HG02973 (cell line): ENCODE data around the gene CBLN1.
"Not testable (repeated sequence)": the region's sequence is repeated elsewhere in the genome, so short reads cannot be mapped to it uniquely, and the experiment has no call there.

Source experiments
- ATAC-seq: cut with Tn5 transposase; IDR thresholded peaks from one replicate; pipeline ENCODE4 v1.9.1; 2021; ENCODE audit warnings: moderate library complexity; ENCODE audit not compliant: unreplicated experiment

The CBLN1 gene

GRCh38 chr16:49277766-49278566, 3.7 kb downstream of the CBLN1 start:
- no peak for ATAC-seq

GRCh38 chr16:49277386-49277742, 4.3 kb downstream of the CBLN1 start:
- ATAC-seq = no peak

- no peak for ATAC-seq
Observed at GRCh38 chr16:49276646-49277385, 4.8 kb downstream of the CBLN1 start.

GRCh38 chr16:49275870-49276269, 5.8 kb downstream of the CBLN1 start:
- no peak for ATAC-seq

GRCh38 chr16:49275050-49275730, 6.4 kb downstream of the CBLN1 start:
- no peak for ATAC-seq

GRCh38 chr16:49274591-49274990, 7.0 kb downstream of the CBLN1 start:
- ATAC-seq = no peak

- no peak for ATAC-seq
Observed at GRCh38 chr16:49273771-49274170, 7.9 kb downstream of the CBLN1 start.

GRCh38 chr16:49271363-49271762, 10.3 kb downstream of the CBLN1 start:
- ATAC-seq = no peak

GRCh38 chr16:49269201-49269600, 12.4 kb downstream of the CBLN1 start:
- no peak for ATAC-seq

- ATAC-seq = no peak
Observed at GRCh38 chr16:49268667-49269066, 13.0 kb downstream of the CBLN1 start.

GRCh38 chr16:49262501-49262900, 19.1 kb downstream of the CBLN1 start:
- ATAC-seq = no peak

GRCh38 chr16:49261930-49262329, 19.7 kb downstream of the CBLN1 start:
- no peak for ATAC-seq

- no peak for ATAC-seq
Observed at GRCh38 chr16:49260956-49261530, 20.6 kb downstream of the CBLN1 start.

- ATAC-seq = no peak
Observed at GRCh38 chr16:49260253-49260652, 21.4 kb downstream of the CBLN1 start.

- no peak for ATAC-seq
Observed at GRCh38 chr16:49259330-49259729, 22.3 kb downstream of the CBLN1 start.

GRCh38 chr16:49250689-49251088, 30.9 kb downstream of the CBLN1 start:
- ATAC-seq = no peak

GRCh38 chr16:49248227-49248626, 33.4 kb downstream of the CBLN1 start:
- ATAC-seq = no peak

- ATAC-seq = no peak
Observed at GRCh38 chr16:49236216-49236615, 45.4 kb downstream of the CBLN1 start.

GRCh38 chr16:49228335-49228734, 53.3 kb downstream of the CBLN1 start:
- not testable (repeated sequence) for ATAC-seq
